Liver (tissue), 9 donors: ENCODE results near the gene SLC1A2. TPM values are rescaled to one million over a fixed set of nuclear protein-coding genes. Genes with fewer than 3 reads are reported as not detected.

Experiments used
- DNase-seq: peaks from one replicate; pipeline ENCODE4 v3.0.0-alpha.2; 2017; ENCODE audit warnings: low spot score
- H3K27ac ChIP-seq, 2 donors: one replicate each; pipeline ENCODE4 v1.7.0; 2013; ENCODE audit warnings: inconsistent platforms in 2 of 2, low read length in 2 of 2, control low read depth in 1 of 2, low read depth in 1 of 2, mild to moderate bottlenecking in 1 of 2
- H3K27me3 ChIP-seq, 4 donors: one replicate each; pipeline versions ENCODE4 v1.6.1 to v1.7.0; 2013; ENCODE audit warnings: low read length in 3 of 4, inconsistent platforms in 1 of 4, mild to moderate bottlenecking in 1 of 4, moderate library complexity in 1 of 4; ENCODE audit not compliant: control insufficient read depth in 4 of 4, insufficient read depth in 4 of 4
- H3K36me3 ChIP-seq, 4 donors: one replicate each; pipeline versions ENCODE4 v1.6.1 to v1.7.0; 2013; ENCODE audit warnings: low read length in 3 of 4, mild to moderate bottlenecking in 3 of 4, low read depth in 1 of 4, moderate library complexity in 1 of 4; ENCODE audit not compliant: control insufficient read depth in 4 of 4, insufficient read depth in 3 of 4
- H3K4me1 ChIP-seq, 4 donors: one replicate each; pipeline versions ENCODE4 v1.6.1 to v1.7.0; 2013; ENCODE audit warnings: low read length in 3 of 4, mild to moderate bottlenecking in 3 of 4, moderate library complexity in 1 of 4; ENCODE audit not compliant: control insufficient read depth in 4 of 4, insufficient read depth in 4 of 4
- H3K4me3 ChIP-seq, 3 donors: one replicate each; pipeline versions ENCODE4 v1.6.1 to v1.7.0; 2013; ENCODE audit warnings: low read length in 3 of 3, control low read depth in 1 of 3, low read depth in 1 of 3, mild to moderate bottlenecking in 1 of 3
- H3K9ac ChIP-seq, 2 donors: one replicate each; pipeline ENCODE4 v1.7.0; 2013; ENCODE audit warnings: low read length in 2 of 2, mild to moderate bottlenecking in 2 of 2, moderate library complexity in 2 of 2, control low read depth in 1 of 2, low read depth in 1 of 2
- H3K9me3 ChIP-seq, 4 donors: one replicate each; pipeline versions ENCODE4 v1.6.1 to v1.7.0; 2013; ENCODE audit warnings: low read length in 3 of 4; ENCODE audit not compliant: control insufficient read depth in 4 of 4
- ATF3 ChIP-seq: IDR thresholded peaks from 2 replicates; pipeline ENCODE4 v1.6.1; 2016; ENCODE audit warnings: antibody characterized with exemption
- CTCF ChIP-seq: fragments of 150-350 bp; IDR thresholded peaks from 2 replicates; pipeline ENCODE4 v1.5.1; 2017; ENCODE audit warnings: improper control_type of control experiment, low read depth, low read length; ENCODE audit not compliant: missing input control
- EGR1 ChIP-seq, 2 donors: IDR thresholded peaks; 2 replicates each; pipeline ENCODE4 v1.6.1; 2016 to 2018; ENCODE audit warnings: antibody characterized with exemption in 2 of 2, low read depth in 2 of 2
- FOXA1 ChIP-seq: IDR thresholded peaks from 2 replicates; pipeline ENCODE4 v1.6.1; 2016; ENCODE audit warnings: antibody characterized with exemption
- FOXA2 ChIP-seq: IDR thresholded peaks from 2 replicates; pipeline ENCODE4 v1.6.1; 2016; ENCODE audit warnings: antibody characterized with exemption
- GABPA ChIP-seq, 2 donors: IDR thresholded peaks in 1 of 2; conservative IDR thresholded peaks in 1 of 2; 2 replicates each; pipeline ENCODE4 v1.6.1; 2016; ENCODE audit warnings: antibody characterized with exemption in 2 of 2, mild to moderate bottlenecking in 1 of 2, moderate library complexity in 1 of 2
- HNF4A ChIP-seq, 2 donors: conservative IDR thresholded peaks; 2 replicates each; pipeline ENCODE4 v1.6.1; 2016; ENCODE audit warnings: antibody characterized with exemption in 2 of 2, mild to moderate bottlenecking in 2 of 2
- HNF4G ChIP-seq: IDR thresholded peaks from 2 replicates; pipeline ENCODE4 v1.6.1; 2016; ENCODE audit warnings: antibody characterized with exemption
- JUND ChIP-seq, 2 donors: IDR thresholded peaks; 2 replicates each; pipeline ENCODE4 v1.6.1; 2016; ENCODE audit warnings: antibody characterized with exemption in 2 of 2
- MAX ChIP-seq: IDR thresholded peaks from 2 replicates; pipeline ENCODE4 v1.6.1; 2016; ENCODE audit warnings: antibody characterized with exemption
- NR2F2 ChIP-seq: IDR thresholded peaks from 2 replicates; pipeline ENCODE4 v1.6.1; 2016; ENCODE audit warnings: antibody characterized with exemption
- RAD21 ChIP-seq, 2 donors: IDR thresholded peaks; 2 replicates each; pipeline ENCODE4 v1.6.1; 2016; ENCODE audit warnings: antibody characterized with exemption in 2 of 2, mild to moderate bottlenecking in 2 of 2
- REST ChIP-seq: IDR thresholded peaks from 2 replicates; pipeline ENCODE4 v1.6.1; 2016; ENCODE audit warnings: antibody characterized with exemption, mild to moderate bottlenecking
- RXRA ChIP-seq, 2 donors: IDR thresholded peaks; 2 replicates each; pipeline ENCODE4 v1.6.1; 2017 to 2018; ENCODE audit warnings: antibody characterized with exemption in 2 of 2, mild to moderate bottlenecking in 1 of 2
- SP1 ChIP-seq: IDR thresholded peaks from 2 replicates; pipeline ENCODE4 v1.6.1; 2018; ENCODE audit warnings: antibody characterized with exemption, mild to moderate bottlenecking
- YY1 ChIP-seq: IDR thresholded peaks from 2 replicates; pipeline ENCODE4 v1.6.1; 2016; ENCODE audit warnings: antibody characterized with exemption, mild to moderate bottlenecking
- ZBTB33 ChIP-seq: IDR thresholded peaks from 2 replicates; pipeline ENCODE4 v1.6.1; 2016; ENCODE audit warnings: antibody characterized with exemption
- WGBS: extraction: QIAGEN DNeasy Blood & Tissue Kit; methylation state at CpG from one replicate; pipeline ENCODE4 v1.1.7; 2013; 5-methylcytosine and 5-hydroxymethylcytosine counted together
- polyA plus RNA-seq, 2 donors: library from polyadenylated mRNA; stranded (reverse) in 1 of 2; unstranded in 1 of 2; fragments of 200-250 nt in 1 of 2; fragments of >200 nt in 1 of 2; fragmentation: Nextera tagmentation in 1 of 2; extraction: Ambion mirVana in 1 of 2; gene quantifications; one replicate each; pipeline versions ENCODE4 v1.2.1 to v1.2.3, GENCODE V29; 2013 to 2015
- total RNA-seq, 2 donors: library from RNA; depleted of rRNA; stranded (reverse); fragments of >200 nt; gene quantifications; one replicate each; pipeline ENCODE4 v1.2.3, GENCODE V29; 2014
- donor health status: healthy.
- donor health status: healthy.
- donor health status: healthy.
- donor health status: healthy.
- donor health status: healthy.

The SLC1A2 gene
- total and polyA plus RNA-seq, 4 donors, result 6.4 to 19.5 (median 13.5) TPM

- DNase-seq, result no peak
- Histone ChIP-seq H3K27me3 (peaks cover 0 to 20% (median 8%) of the 10 kb centered on the region in 4 donors), H3K4me3 (no peak overlapping the region), H3K27ac (no peak overlapping the region), H3K36me3 (no peaks in the 10 kb centered on the region), H3K9ac (no peak overlapping the region), H3K4me1 (peaks cover 11 to 20% (median 14%) of the 10 kb centered on the region in 4 donors), H3K9me3 (no peaks in the 10 kb centered on the region)
- no peak for TF ChIP-seq RAD21 (IDR thresholded peaks at IDR 0.05)
- TF ChIP-seq REST, result no peak
- no peak for TF ChIP-seq NR2F2
- TF ChIP-seq HNF4A (conservative IDR thresholded peaks at IDR 0.05), result no peak
- no peak for TF ChIP-seq YY1
- no peak for TF ChIP-seq GABPA (IDR thresholded peaks at IDR 0.05 in 1 of 2, conservative IDR thresholded peaks at IDR 0.05 in 1 of 2)
- no peak for TF ChIP-seq ATF3
- TF ChIP-seq JUND (IDR thresholded peaks at IDR 0.05), result no peak
- TF ChIP-seq ZBTB33, result no peak
- TF ChIP-seq HNF4G, result no peak
- TF ChIP-seq FOXA2, result no peak
- TF ChIP-seq SP1, result no peak
- no peak for TF ChIP-seq EGR1 (IDR thresholded peaks at IDR 0.05; ENCODE audit: low read depth in 2 of 2)
- TF ChIP-seq RXRA (IDR thresholded peaks at IDR 0.05), result no peak
- no peak for TF ChIP-seq FOXA1
- TF ChIP-seq MAX, result no peak
- no peak for TF ChIP-seq CTCF
- 51% methylated on average over 2 of the region's 2 CpGs for WGBS
Measured at GRCh38 chr11:35415487-35415886, 3.9 kb downstream of the SLC1A2 start.

GRCh38 chr11:35414776-35415175, 4.6 kb downstream of the SLC1A2 start:
- WGBS, result 46% methylated on average over 2 of the region's 2 CpGs
- DNase-seq, result no peak
- H3K4me1 ChIP-seq, result peaks cover 8 to 18% (median 9%) of the 10 kb centered on the region in 4 donors
- no peak for TF ChIP-seq SP1
- no peak for TF ChIP-seq REST
- no peak for TF ChIP-seq HNF4A (conservative IDR thresholded peaks at IDR 0.05)
- TF ChIP-seq FOXA2, result no peak
- TF ChIP-seq FOXA1, result no peak
- TF ChIP-seq MAX, result no peak
- TF ChIP-seq CTCF, result no peak
- TF ChIP-seq GABPA (IDR thresholded peaks at IDR 0.05 in 1 of 2, conservative IDR thresholded peaks at IDR 0.05 in 1 of 2), result no peak

More at GRCh38 chr11:35414776-35415175, 4.6 kb downstream of the SLC1A2 start:
- H3K4me3 ChIP-seq, result no peak overlapping the region
- H3K36me3 ChIP-seq, result no peaks in the 10 kb centered on the region
- H3K27me3 ChIP-seq, result peaks cover 0 to 16% (median 7%) of the 10 kb centered on the region in 4 donors
- H3K9ac ChIP-seq, result no peak overlapping the region
- no peaks in the 10 kb centered on the region for H3K9me3 ChIP-seq
- no peak overlapping the region for H3K27ac ChIP-seq
